ENCODE data around the gene PEX14. TPM values are rescaled to one million over a fixed set of nuclear protein-coding genes. Genes with fewer than 3 reads are reported as not detected.
A peak's percentile ranks its signal among the peaks of the same experiment; 100 is the strongest.

PEX14 gene
- total RNA-seq, 1 donor from 2014 or later: 10.6 TPM

- DNase-seq (ENCODE audit: low spot score in 2 of 2): no peak
- intact Hi-C loops (cut with DNase I): no loop called here
- Histone ChIP-seq H3K36me3 (no peaks in the 10 kb centered on the region), H3K4me1 (no peaks in the 10 kb centered on the region), H3K27me3 (no peaks in the 10 kb centered on the region), H3K4me3 (no peak overlapping the region), H3K27ac (no peak overlapping the region), H3K9me3 (no peaks in the 10 kb centered on the region)
- TF ChIP-seq CTCF (IDR thresholded peaks at IDR 0.05): no peak
These were observed 141.4 kb downstream of the PEX14 start for GRCh38 chr1:10615932-10616671.

GRCh38 chr1:10616696-10617095 lies 141.9 kb downstream of the PEX14 start:
- intact Hi-C loops (cut with DNase I): no loop called here
- DNase-seq (ENCODE audit: low spot score in 2 of 2): no peak
- H3K27ac ChIP-seq: no peak overlapping the region
- no peak overlapping the region for H3K4me3 ChIP-seq
- no peak for TF ChIP-seq CTCF (IDR thresholded peaks at IDR 0.05)
- no peaks in the 10 kb centered on the region for H3K27me3 ChIP-seq
- H3K4me1 ChIP-seq: no peaks in the 10 kb centered on the region
- no peaks in the 10 kb centered on the region for H3K9me3 ChIP-seq
- no peaks in the 10 kb centered on the region for H3K36me3 ChIP-seq

- DNase-seq (ENCODE audit: low spot score in 2 of 2): no peak
- Histone ChIP-seq H3K4me3 (no peak overlapping the region), H3K27ac (no peak overlapping the region), H3K27me3 (no peaks in the 10 kb centered on the region), H3K9me3 (no peaks in the 10 kb centered on the region), H3K4me1 (no peaks in the 10 kb centered on the region), H3K36me3 (peaks cover 0 to under 1% of the 10 kb centered on the region in 2 donors)
- no peak for TF ChIP-seq CTCF (IDR thresholded peaks at IDR 0.05)
- intact Hi-C loops (cut with DNase I): no loop called here
These were observed 142.6 kb downstream of the PEX14 start for GRCh38 chr1:10617318-10617717.

GRCh38 chr1:10617931-10618885 lies 143.5 kb downstream of the PEX14 start:
- no peak for TF ChIP-seq CTCF (IDR thresholded peaks at IDR 0.05)

GRCh38 chr1:10620776-10621175 lies 146.0 kb downstream of the PEX14 start:
- H3K9me3 ChIP-seq: no peaks in the 10 kb centered on the region
- H3K4me3 ChIP-seq: no peak overlapping the region
- no peak overlapping the region for H3K27ac ChIP-seq
- DNase-seq (ENCODE audit: low spot score in 2 of 2): no peak
- TF ChIP-seq CTCF (IDR thresholded peaks at IDR 0.05): no peak
- H3K27me3 ChIP-seq: no peaks in the 10 kb centered on the region
- H3K36me3 ChIP-seq: peaks cover 11 to 23% of the 10 kb centered on the region in 2 donors
- intact Hi-C loops (cut with DNase I): no loop called here
- no peaks in the 10 kb centered on the region for H3K4me1 ChIP-seq

More at GRCh38 chr1:10617931-10618885, 143.5 kb downstream of the PEX14 start:
- DNase-seq (ENCODE audit: low spot score in 2 of 2): peak in 1 of 2 donors; percentile 33
- Histone ChIP-seq H3K27ac (no peak overlapping the region), H3K36me3 (peaks cover 1 to 8% of the 10 kb centered on the region in 2 donors), H3K4me3 (no peak overlapping the region), H3K27me3 (no peaks in the 10 kb centered on the region), H3K4me1 (no peaks in the 10 kb centered on the region), H3K9me3 (no peaks in the 10 kb centered on the region)
- intact Hi-C loops (cut with DNase I): no loop called here
